Spleen (tissue), 11 donors: ENCODE measurements around the gene ZNF35. TPM values are rescaled to one million over a fixed set of nuclear protein-coding genes. Genes with fewer than 3 reads are reported as not detected.

ENCODE experiments used
- DNase-seq: peaks from one replicate; pipeline ENCODE4 v3.0.0-alpha.2; 2020
- H3K27ac ChIP-seq, 8 donors: fragments of 200-600 bp; sonication (generic) in 7 of 8; 1 replicate in 4 of 8; 2 replicates in 4 of 8; pipeline versions ENCODE4 v1.5.0 to v1.8.0; 2016 to 2021; ENCODE audit warnings: inconsistent platforms in 4 of 8, mild to moderate bottlenecking in 4 of 8, moderate library complexity in 1 of 8
- H3K27me3 ChIP-seq, 7 donors: fragments of 200-600 bp; sonication (generic) in 6 of 7; replicated peaks in 1 of 7; 1 replicate in 4 of 7; 2 replicates in 3 of 7; pipeline versions ENCODE4 v1.5.0 to v1.8.0; 2016 to 2021; ENCODE audit warnings: inconsistent platforms in 3 of 7, mild to moderate bottlenecking in 1 of 7
- H3K36me3 ChIP-seq, 6 donors: fragments of 200-600 bp; sonication (generic) in 5 of 6; 1 replicate in 4 of 6; 2 replicates in 2 of 6; pipeline versions ENCODE4 v1.5.0 to v1.8.0; 2016 to 2021; ENCODE audit warnings: inconsistent platforms in 2 of 6
- H3K4me1 ChIP-seq, 6 donors: fragments of 200-600 bp; sonication (generic) in 5 of 6; 1 replicate in 3 of 6; 2 replicates in 3 of 6; pipeline versions ENCODE4 v1.5.0 to v1.8.0; 2016 to 2021; ENCODE audit warnings: inconsistent platforms in 3 of 6
- H3K4me3 ChIP-seq, 8 donors: fragments of 200-600 bp; sonication (generic) in 7 of 8; 1 replicate in 4 of 8; 2 replicates in 4 of 8; pipeline versions ENCODE4 v1.5.0 to v1.8.0; 2016 to 2021; ENCODE audit warnings: inconsistent platforms in 4 of 8, mild to moderate bottlenecking in 4 of 8, moderate library complexity in 2 of 8
- H3K9me3 ChIP-seq, 8 donors: fragments of 200-600 bp; sonication (generic) in 7 of 8; 1 replicate in 4 of 8; 2 replicates in 4 of 8; pipeline versions ENCODE4 v1.5.0 to v1.8.0; 2016 to 2021; ENCODE audit warnings: inconsistent platforms in 4 of 8
- POLR2A ChIP-seq, 3 donors: fragments of 450-650 bp; IDR thresholded peaks; one replicate each; pipeline ENCODE4 v1.5.1; 2017; ENCODE audit warnings: antibody characterized with exemption in 3 of 3, mild to moderate bottlenecking in 1 of 3
- POLR2AphosphoS5 ChIP-seq, 3 donors: sonication (generic); formaldehyde crosslinking; IDR thresholded peaks; one replicate each; pipeline ENCODE4 v1.5.1; 2017; ENCODE audit warnings: antibody characterized with exemption in 3 of 3
- WGBS, 5 donors: extraction: QIAGEN DNeasy Blood & Tissue Kit in 3 of 5; methylation state at CpG; one replicate each; pipeline versions ENCODE4 v1.1.5 to v1.1.7; 2013 to 2018; 5-methylcytosine and 5-hydroxymethylcytosine counted together
- intact Hi-C: fragments of 100-400 bp; cut with DNase I; formaldehyde crosslinking; loops from one replicate; pipeline ENCODE4 v1.15.0; 2023; ENCODE audit warnings: low total_unique reads
- polyA plus RNA-seq, 3 donors: library from polyadenylated mRNA; stranded (reverse); fragments of 200-250 nt; gene quantifications; one replicate each; pipeline ENCODE4 v1.2.1, GENCODE V29; 2013
- total RNA-seq, 7 donors: library from RNA; depleted of rRNA in 3 of 7; stranded (reverse); fragments of >200 nt in 3 of 7; fragmentation: NEBNext Ultra II Directional in 4 of 7; extraction: Animal tissue kit (Norgen Biotek cat#: 25700) in 4 of 7; gene quantifications; one replicate each; pipeline versions ENCODE4 v1.1.0 to v1.2.1, GENCODE V29; 2016 to 2021
- TF ChIP-seq, protein P1 (sequence below), 11 experiments: fragments of 200-600 bp in 7 of 11; fragments of 450-650 bp in 4 of 11; sonication (generic) in 4 of 11; IDR thresholded peaks in 8 of 11; conservative IDR thresholded peaks in 3 of 11; 1 replicate in 7 of 11; 2 replicates in 4 of 11; pipeline versions ENCODE4 v1.4.0 to v1.8.0; 2016 to 2021; ENCODE audit warnings: antibody characterized with exemption in 11 of 11, inconsistent platforms in 4 of 11, mild to moderate bottlenecking in 1 of 11
- donor health status: healthy with polysubstance abuse.
- donor health status: DM: no; HTN: no; CAD: no; lungs with moderate emphysema.
- donor health status: DM: no; HTN: no; CAD: no.
- donor health status: Bipolar disorder and iron deficiency.
- donor health status: healthy.
- donor health status: DM: no; HTN: no; CAD: no.
- donor health status: DM: yes; HTN: yes; CAD: no.

ZNF35 gene
- total and polyA plus RNA-seq, 10 donors = 2.5 to 19.3 (median 12.9) TPM

- peak within 1 kb of the TSS; percentile 72 to 94 (median 84) for H3K4me3 ChIP-seq
- 0 to 2% (median 0%) methylated on average over 15 to 47 of the region's 47 CpGs for WGBS, 5 donors
- H3K36me3 ChIP-seq = peaks cover 0 to 15% (median 9%) of the 10 kb centered on the region in 6 donors
- TF ChIP-seq, protein P1, sequence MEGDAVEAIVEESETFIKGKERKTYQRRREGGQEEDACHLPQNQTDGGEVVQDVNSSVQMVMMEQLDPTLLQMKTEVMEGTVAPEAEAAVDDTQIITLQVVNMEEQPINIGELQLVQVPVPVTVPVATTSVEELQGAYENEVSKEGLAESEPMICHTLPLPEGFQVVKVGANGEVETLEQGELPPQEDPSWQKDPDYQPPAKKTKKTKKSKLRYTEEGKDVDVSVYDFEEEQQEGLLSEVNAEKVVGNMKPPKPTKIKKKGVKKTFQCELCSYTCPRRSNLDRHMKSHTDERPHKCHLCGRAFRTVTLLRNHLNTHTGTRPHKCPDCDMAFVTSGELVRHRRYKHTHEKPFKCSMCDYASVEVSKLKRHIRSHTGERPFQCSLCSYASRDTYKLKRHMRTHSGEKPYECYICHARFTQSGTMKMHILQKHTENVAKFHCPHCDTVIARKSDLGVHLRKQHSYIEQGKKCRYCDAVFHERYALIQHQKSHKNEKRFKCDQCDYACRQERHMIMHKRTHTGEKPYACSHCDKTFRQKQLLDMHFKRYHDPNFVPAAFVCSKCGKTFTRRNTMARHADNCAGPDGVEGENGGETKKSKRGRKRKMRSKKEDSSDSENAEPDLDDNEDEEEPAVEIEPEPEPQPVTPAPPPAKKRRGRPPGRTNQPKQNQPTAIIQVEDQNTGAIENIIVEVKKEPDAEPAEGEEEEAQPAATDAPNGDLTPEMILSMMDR (IDR thresholded peaks at IDR 0.05 in 8 of 11, conservative IDR thresholded peaks at IDR 0.05 in 3 of 11) = peak in 7 of 11 experiments; percentile 10 to 41 (median 22)
- TF ChIP-seq POLR2A (IDR thresholded peaks at IDR 0.05) (peak in 1 of 3 donors; percentile 17), POLR2AphosphoS5 (IDR thresholded peaks at IDR 0.05) (peak; percentile 83 to 87 (median 84))
- H3K9me3 ChIP-seq = no peaks in the 10 kb centered on the region
- peaks cover 6 to 38% (median 24%) of the 10 kb centered on the region in 6 donors for H3K4me1 ChIP-seq
- peak; percentile 91 for DNase-seq
- H3K27me3 ChIP-seq = no peaks in the 10 kb centered on the region
- intact Hi-C loops = no loop called here
- H3K27ac ChIP-seq = peak within 1 kb of the TSS; percentile 80 to 92 (median 88)
These were observed 23.6 kb upstream of the ZNF35 start, which contains the start of gene ZNF197 for GRCh38 chr3:44624749-44625480. ZNF197 (plus strand) TSS chr3:44625036; CDS start chr3:44629155, 4,119 bp downstream.

DNA sequence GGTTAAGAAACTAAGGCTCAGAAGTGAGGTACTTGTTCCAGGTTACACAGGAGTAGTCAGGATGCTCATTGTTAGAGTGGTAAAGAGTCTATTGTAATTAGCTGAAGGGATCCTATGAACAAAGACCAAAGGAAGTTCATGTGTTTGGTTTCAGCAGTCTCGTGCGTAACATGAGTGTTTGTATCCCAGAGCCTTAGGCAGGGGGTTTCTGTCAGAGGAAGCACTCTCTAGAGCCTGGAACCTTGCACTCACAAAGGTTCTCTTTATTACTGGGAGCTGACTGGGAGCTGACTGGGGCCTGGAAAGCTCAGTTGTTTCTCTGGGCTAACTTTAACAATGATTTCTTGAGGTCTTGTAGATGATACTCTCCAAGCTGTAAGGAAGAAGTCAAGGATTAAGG, 19.8 kb upstream of the ZNF35 start:
- Histone ChIP-seq H3K4me3 (no peak overlapping the region), H3K9me3 (no peaks in the 10 kb centered on the region), H3K36me3 (peaks cover 2 to 53% (median 38%) of the 10 kb centered on the region in 6 donors), H3K4me1 (peaks cover 6 to 43% (median 24%) of the 10 kb centered on the region in 6 donors), H3K27me3 (no peaks in the 10 kb centered on the region), H3K27ac (no peak overlapping the region)
- no peak for TF ChIP-seq POLR2AphosphoS5 (IDR thresholded peaks at IDR 0.05)
- no peak for TF ChIP-seq POLR2A (IDR thresholded peaks at IDR 0.05)
- TF ChIP-seq, protein P1 (IDR thresholded peaks at IDR 0.05 in 8 of 11, conservative IDR thresholded peaks at IDR 0.05 in 3 of 11) = no peak
- 88 to 95% (median 90%) methylated on average over 2 of the region's 2 CpGs for WGBS, 5 donors
- intact Hi-C loops = no loop called here
- DNase-seq = no peak

DNA sequence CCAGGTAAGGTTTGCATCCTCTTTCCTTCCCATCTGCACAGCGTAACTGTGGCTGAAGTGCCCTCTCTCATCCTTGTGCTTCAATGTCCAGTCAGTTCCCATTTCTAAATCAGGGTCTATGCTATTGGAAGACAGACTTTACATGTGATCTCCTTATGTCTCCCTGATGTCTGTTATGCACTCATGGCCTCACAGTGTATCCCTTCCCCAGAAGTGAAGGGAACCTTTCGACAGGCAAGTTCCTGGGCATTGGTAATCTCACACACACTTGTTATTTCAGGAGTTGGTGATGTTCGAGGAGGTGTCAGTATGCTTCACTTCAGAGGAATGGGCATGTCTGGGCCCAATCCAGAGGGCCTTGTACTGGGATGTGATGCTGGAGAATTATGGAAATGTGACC, 16.3 kb upstream of the ZNF35 start:
- Histone ChIP-seq H3K36me3 (peaks cover 2 to 87% (median 70%) of the 10 kb centered on the region in 6 donors), H3K27ac (no peak overlapping the region), H3K27me3 (no peaks in the 10 kb centered on the region), H3K9me3 (peaks cover 0 to 15% (median 8%) of the 10 kb centered on the region in 8 donors), H3K4me1 (peaks cover 0 to 19% (median 3%) of the 10 kb centered on the region in 6 donors), H3K4me3 (no peak overlapping the region)
- DNase-seq = no peak
- intact Hi-C loops = no loop called here
- WGBS, 5 donors = 93 to 100% (median 96%) methylated on average over 3 of the region's 3 CpGs
- no peak for TF ChIP-seq POLR2A (IDR thresholded peaks at IDR 0.05)
- TF ChIP-seq POLR2AphosphoS5 (IDR thresholded peaks at IDR 0.05) = no peak
- TF ChIP-seq, protein P1 (IDR thresholded peaks at IDR 0.05 in 8 of 11, conservative IDR thresholded peaks at IDR 0.05 in 3 of 11) = no peak

DNA sequence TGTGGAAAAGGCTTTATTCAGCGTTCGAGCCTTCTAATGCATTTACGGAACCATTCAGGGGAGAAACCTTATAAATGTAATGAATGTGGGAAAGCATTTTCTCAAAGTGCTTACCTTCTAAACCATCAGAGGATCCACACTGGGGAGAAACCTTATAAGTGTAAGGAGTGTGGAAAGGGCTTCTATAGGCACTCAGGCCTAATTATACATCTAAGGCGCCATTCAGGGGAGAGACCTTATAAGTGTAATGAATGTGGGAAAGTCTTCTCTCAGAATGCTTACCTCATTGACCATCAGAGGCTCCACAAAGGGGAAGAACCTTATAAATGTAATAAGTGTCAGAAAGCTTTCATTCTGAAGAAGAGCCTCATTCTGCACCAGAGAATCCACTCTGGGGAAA, 6.2 kb upstream of the ZNF35 start:
- Histone ChIP-seq H3K9me3 (peaks cover 7 to 100% (median 88%) of the 10 kb centered on the region in 8 donors), H3K27me3 (no peaks in the 10 kb centered on the region), H3K27ac (no peak overlapping the region), H3K4me1 (peaks cover 0 to under 1% (median 0%) of the 10 kb centered on the region in 6 donors), H3K4me3 (peak overlapping the region in 1 of 8 donors; percentile 4), H3K36me3 (peaks cover 22 to 70% (median 58%) of the 10 kb centered on the region in 6 donors)
- 96 to 100% (median 97%) methylated on average over 4 of the region's 4 CpGs for WGBS, 5 donors
- TF ChIP-seq POLR2AphosphoS5 (IDR thresholded peaks at IDR 0.05) (no peak), POLR2A (IDR thresholded peaks at IDR 0.05) (no peak)
- TF ChIP-seq, protein P1 (IDR thresholded peaks at IDR 0.05 in 8 of 11, conservative IDR thresholded peaks at IDR 0.05 in 3 of 11) = no peak
- no peak for DNase-seq
- intact Hi-C loops = no loop called here
